H1 (cell line): ENCODE data around the gene TMEM269. TPM values are rescaled to one million over a fixed set of nuclear protein-coding genes. Genes with fewer than 3 reads are reported as not detected.

Experiments
- CTCF ChIA-PET: fragments of 300-600 bp; sonication (Branson Sonifier 250); formaldehyde crosslinking; loops from one replicate; lab custom pipeline; 2021; ENCODE audit not compliant: partially characterized antibody; lab: Charles Lee
- POLR2A ChIA-PET: fragments of 300-600 bp; sonication (Branson Sonifier 250); formaldehyde crosslinking; loops from one replicate; lab custom pipeline; 2021; ENCODE audit warnings: inconsistent platforms; ENCODE audit not compliant: partially characterized antibody; lab: Charles Lee
- DNase-seq, 2 experiments: peaks; one replicate each; pipeline versions ENCODE4 v3.0.0 to v3.0.0-alpha.2; 2010 to 2022; ENCODE audit warnings: low spot score in 2 of 2, low read depth in 1 of 2, mixed read lengths in 1 of 2
- FAIRE-seq: peaks from 2 replicates; lab custom pipeline; 2011; peaks lifted over from hg19 to GRCh38; lab: Jason Lieb, UNC
- H2AFZ ChIP-seq: 2 replicates; pipeline ENCODE4 v1.8.1; 2012; ENCODE audit warnings: low read length, inconsistent platforms
- H2AK5ac ChIP-seq: 2 replicates; pipeline ENCODE4 v1.6.1; 2013; ENCODE audit warnings: low read depth, low read length
- H2BK120ac ChIP-seq: replicated peaks from 2 replicates; pipeline ENCODE3; 2013; ENCODE audit warnings: low read depth, low read length, inconsistent platforms
- H2BK12ac ChIP-seq: 2 replicates; pipeline ENCODE4 v1.6.1; 2013; ENCODE audit warnings: low read depth, low read length
- H2BK15ac ChIP-seq: 2 replicates; pipeline ENCODE4 v1.6.1; 2013; ENCODE audit warnings: low read length
- H2BK20ac ChIP-seq: 2 replicates; pipeline ENCODE4 v1.6.1; 2013; ENCODE audit warnings: low read length
- H2BK5ac ChIP-seq: 2 replicates; pipeline ENCODE4 v1.6.1; 2013; ENCODE audit warnings: low read depth, low read length
- H3K14ac ChIP-seq: 2 replicates; pipeline ENCODE4 v1.6.1; 2013; ENCODE audit warnings: inconsistent platforms; ENCODE audit not compliant: insufficient read length
- H3K18ac ChIP-seq: 2 replicates; pipeline ENCODE4 v1.6.1; 2013; ENCODE audit warnings: low read length; ENCODE audit errors: extremely low read depth
- H3K23ac ChIP-seq: 2 replicates; pipeline ENCODE4 v1.6.1; 2013; ENCODE audit warnings: inconsistent platforms; ENCODE audit not compliant: insufficient read length
- H3K23me2 ChIP-seq: 2 replicates; pipeline ENCODE4 v1.6.1; 2013; ENCODE audit warnings: low read depth, low read length
- H3K27ac ChIP-seq: 2 replicates; pipeline ENCODE4 v1.6.1; 2011; ENCODE audit warnings: low read depth, low read length, inconsistent platforms
- H3K27me3 ChIP-seq, 4 experiments: replicated peaks in 1 of 4; 1 replicate in 1 of 4; 2 replicates in 3 of 4; pipeline versions ENCODE4 v1.6.1 to v1.8.1; 2011 to 2013; ENCODE audit warnings: low read length in 3 of 4, mild to moderate bottlenecking in 3 of 4, inconsistent platforms in 2 of 4, mixed read lengths in 2 of 4, moderate library complexity in 1 of 4; ENCODE audit not compliant: control insufficient read depth in 3 of 4, insufficient read depth in 3 of 4; ENCODE audit errors: extremely low read depth in 1 of 4
- H3K36me3 ChIP-seq, 4 experiments: 2 replicates each; pipeline versions ENCODE4 v1.6.1 to v1.8.1; 2011 to 2013; ENCODE audit warnings: mild to moderate bottlenecking in 4 of 4, low read length in 3 of 4, moderate library complexity in 2 of 4, control low read depth in 1 of 4, inconsistent platforms in 1 of 4; ENCODE audit not compliant: insufficient read depth in 4 of 4, control insufficient read depth in 2 of 4
- H3K4ac ChIP-seq: replicated peaks from 2 replicates; pipeline ENCODE3; 2013; ENCODE audit warnings: low read length, low read depth, mixed read lengths, inconsistent platforms; ENCODE audit not compliant: insufficient read length
- H3K4me1 ChIP-seq, 4 experiments: replicated peaks in 1 of 4; 1 replicate in 1 of 4; 2 replicates in 3 of 4; pipeline versions ENCODE4 v1.6.1 to v1.8.1; 2011 to 2013; ENCODE audit warnings: low read length in 3 of 4, inconsistent platforms in 2 of 4, mixed read lengths in 1 of 4; ENCODE audit not compliant: insufficient read depth in 4 of 4, control insufficient read depth in 3 of 4
- H3K4me2 ChIP-seq, 2 experiments: 2 replicates each; pipeline versions ENCODE4 v1.6.1 to v1.8.1; 2011 to 2013; ENCODE audit warnings: low read depth in 2 of 2, low read length in 2 of 2, control low read depth in 1 of 2, inconsistent platforms in 1 of 2, mild to moderate bottlenecking in 1 of 2; ENCODE audit not compliant: insufficient read depth in 1 of 2
- H3K4me3 ChIP-seq, 4 experiments: fragments of 200-600, 300-600 bp in 1 of 4; sonication (generic), shearing (Covaris generic), sonication (Bioruptor Twin) in 1 of 4; 2 replicates each; pipeline versions ENCODE4 v1.5.1 to v1.8.1; 2011 to 2016; ENCODE audit warnings: low read length in 4 of 4, low read depth in 3 of 4, control low read depth in 2 of 4, inconsistent platforms in 2 of 4, mild to moderate bottlenecking in 2 of 4, mixed read lengths in 1 of 4, moderate library complexity in 1 of 4; ENCODE audit not compliant: insufficient read depth in 2 of 4; ENCODE audit errors: extremely low read depth in 1 of 4
- H3K56ac ChIP-seq: replicated peaks from 2 replicates; pipeline ENCODE3; 2013; ENCODE audit warnings: low read depth, mild to moderate bottlenecking, mixed read lengths, low read length, inconsistent platforms; ENCODE audit not compliant: insufficient read length
- H3K79me1 ChIP-seq: 2 replicates; pipeline ENCODE4 v1.6.1; 2013; ENCODE audit warnings: low read depth, low read length, control low read depth
- H3K79me2 ChIP-seq, 2 experiments: 2 replicates each; pipeline versions ENCODE4 v1.6.1 to v1.8.1; 2012 to 2013; ENCODE audit warnings: low read length in 2 of 2, mild to moderate bottlenecking in 2 of 2, inconsistent platforms in 1 of 2; ENCODE audit not compliant: insufficient read depth in 2 of 2, control insufficient read depth in 1 of 2
- H3K9ac ChIP-seq, 4 experiments: replicated peaks in 1 of 4; 1 replicate in 1 of 4; 2 replicates in 3 of 4; pipeline versions ENCODE4 v1.6.1 to v1.8.1; 2011 to 2013; ENCODE audit warnings: low read depth in 3 of 4, low read length in 3 of 4, control low read depth in 2 of 4, mild to moderate bottlenecking in 2 of 4, moderate library complexity in 2 of 4, inconsistent platforms in 1 of 4; ENCODE audit errors: extremely low read depth in 1 of 4
- H3K9me3 ChIP-seq, 2 experiments: 2 replicates each; pipeline versions ENCODE4 v1.6.1 to v1.8.1; 2012 to 2013; ENCODE audit warnings: mild to moderate bottlenecking in 2 of 2, moderate library complexity in 2 of 2, control low read depth in 1 of 2, inconsistent platforms in 1 of 2, low read depth in 1 of 2, low read length in 1 of 2, mixed read lengths in 1 of 2; ENCODE audit not compliant: insufficient read depth in 2 of 2
- H4K20me1 ChIP-seq, 2 experiments: replicated peaks in 1 of 2; 2 replicates each; pipeline versions ENCODE3 to v1.8.1; 2011 to 2013; ENCODE audit warnings: inconsistent platforms in 2 of 2, low read length in 2 of 2, mild to moderate bottlenecking in 1 of 2; ENCODE audit not compliant: insufficient read depth in 2 of 2, control insufficient read depth in 1 of 2
- H4K5ac ChIP-seq: 2 replicates; pipeline ENCODE4 v1.6.1; 2013; ENCODE audit warnings: low read length, low read depth, mixed read lengths, inconsistent platforms; ENCODE audit not compliant: insufficient read length
- H4K8ac ChIP-seq: 2 replicates; pipeline ENCODE4 v1.8.0; 2013; ENCODE audit warnings: mild to moderate bottlenecking, moderate library complexity, low read length, inconsistent platforms; ENCODE audit not compliant: insufficient read depth; ENCODE audit errors: extremely low read depth
- H4K91ac ChIP-seq: replicated peaks from 2 replicates; pipeline ENCODE3; 2013; ENCODE audit warnings: low read length, mixed read lengths, inconsistent platforms; ENCODE audit not compliant: insufficient read length
- EZH2 ChIP-seq: fragments of 200-600 bp; sonication (generic); IDR thresholded peaks from 2 replicates; pipeline ENCODE4 v1.7.1; 2012; ENCODE audit warnings: low read depth, mild to moderate bottlenecking, moderate library complexity, low read length, inconsistent platforms; ENCODE audit not compliant: severe bottlenecking
- RFX5 ChIP-seq: IDR thresholded peaks from 2 replicates; pipeline ENCODE4 v1.6.1; 2011; ENCODE audit warnings: low read depth, low read length, improper control_type of control experiment, borderline replicate concordance
- RNF2 ChIP-seq: fragments of 200-900, 300-1000 bp; sonication (generic); IDR thresholded peaks from 2 replicates; pipeline ENCODE4 v1.7.1; 2016; ENCODE audit warnings: borderline replicate concordance, low read depth, mild to moderate bottlenecking, antibody characterized with exemption, low read length; ENCODE audit not compliant: poor library complexity, severe bottlenecking; ENCODE audit errors: missing control alignments
- SP2 ChIP-seq: IDR thresholded peaks from 2 replicates; pipeline ENCODE4 v1.6.1; 2012; ENCODE audit warnings: mild to moderate bottlenecking, low read length, inconsistent platforms
- SUZ12 ChIP-seq: fragments of 200-600 bp; sonication (generic); IDR thresholded peaks from 2 replicates; pipeline ENCODE4 v1.6.1; 2012; ENCODE audit warnings: mild to moderate bottlenecking, inconsistent platforms, low read length, moderate library complexity, mixed read lengths
- ZNF274 ChIP-seq: IDR thresholded peaks from 2 replicates; pipeline ENCODE4 v1.7.0; 2012; ENCODE audit warnings: low read length, borderline replicate concordance; ENCODE audit errors: extremely low read depth
- WGBS, 2 experiments: shearing (Covaris generic) in 1 of 2; methylation state at CpG; one replicate each; pipeline versions ENCODE4 v1.1.6 to v1.1.7; 2013 to 2015; ENCODE audit warnings: low lambda C conversion rate in 2 of 2, mixed read lengths in 2 of 2, inconsistent platforms in 1 of 2, low coverage in 1 of 2, missing lambda C conversion rate in 1 of 2; ENCODE audit not compliant: insufficient replicate concordance in 2 of 2, insufficient coverage in 1 of 2, insufficient read length in 1 of 2; ENCODE audit errors: extremely low coverage in 1 of 2, missing lambda C conversion rate in 1 of 2; 5-methylcytosine and 5-hydroxymethylcytosine counted together
- polyA plus RNA-seq, 7 experiments: library from polyadenylated mRNA; depleted of rRNA in 3 of 7; stranded (reverse) in 5 of 7; unstranded in 2 of 7; fragments of >200 nt in 5 of 7; fragments of 200-250 nt in 2 of 7; gene quantifications; 1 replicate in 5 of 7; 2 replicates in 1 of 7; 4 replicates in 1 of 7; pipeline versions ENCODE4 v1.2.1 to v1.2.3, GENCODE V29; 2011 to 2013; ENCODE audit warnings: missing spikeins in 2 of 7, mixed read lengths in 2 of 7
- total RNA-seq: library from RNA; stranded (reverse); fragmentation: NEBNext Ultra II Directional; extraction: Animal tissue kit (Norgen Biotek cat#: 25700); gene quantifications from 2 replicates; pipeline ENCODE4 v1.2.1, GENCODE V29; 2021

The TMEM269 gene
- total and polyA plus RNA-seq, 2 of the 8 experiments (the other 6 are each of a cell fraction or from before 2014, with no cell fraction given): 0.14 to 0.35 TPM

- no peak overlapping the region for H2BK12ac ChIP-seq
- ChIA-PET POLR2A (interaction anchor here (1.2 kb wide), 1 partner anchor 14 kb away, joined by 3 read pairs; no protein-coding TSS in a partner anchor), CTCF (interaction anchor here (0.6 to 1.3 kb wide), 2 partner anchors 13 to 137 kb away, joined by 3 read pairs; no protein-coding TSS in a partner anchor)
- no peak overlapping the region for H2BK15ac ChIP-seq
- H3K27me3 ChIP-seq: no peaks in the 10 kb centered on the region
- no peak overlapping the region for H4K91ac ChIP-seq
- H3K4me3 ChIP-seq: no peak overlapping the region
- no peaks in the 10 kb centered on the region for H3K79me2 ChIP-seq
- peaks cover 0 to 3% (median 1%) of the 10 kb centered on the region in 4 experiments; a peak in 1 of 8 replicates for H3K36me3 ChIP-seq
- H3K14ac ChIP-seq: no peak overlapping the region
- no peaks in the 10 kb centered on the region for H3K23me2 ChIP-seq
- H2BK20ac ChIP-seq: no peak overlapping the region
- H4K8ac ChIP-seq: no peak overlapping the region
- H4K20me1 ChIP-seq: peaks cover 0 to 2% of the 10 kb centered on the region in 2 experiments
- H3K56ac ChIP-seq: no peak overlapping the region
- TF ChIP-seq SUZ12 (no peak), SP2 (no peak), RNF2 (no peak), EZH2 (no peak), ZNF274 (no peak), RFX5 (no peak)
- H2AFZ ChIP-seq: no peak overlapping the region
- no peak overlapping the region for H3K4ac ChIP-seq
- no peak overlapping the region for H4K5ac ChIP-seq
- no peak overlapping the region for H2BK120ac ChIP-seq
- H3K9me3 ChIP-seq: no peaks in the 10 kb centered on the region
- no peak overlapping the region for H3K23ac ChIP-seq
- FAIRE-seq (no peak), DNase-seq (no peak)
- H3K27ac ChIP-seq: no peak overlapping the region
- H3K79me1 ChIP-seq: no peaks in the 10 kb centered on the region
- H2BK5ac ChIP-seq: no peak overlapping the region
- H3K4me2 ChIP-seq: no peak overlapping the region
- no peak overlapping the region for H3K18ac ChIP-seq
- H2AK5ac ChIP-seq: no peak overlapping the region
- H3K4me1 ChIP-seq: peaks cover 0 to 8% (median under 1%) of the 10 kb centered on the region in 4 experiments; a peak in 2 of 7 replicates
- 89% methylated on average over 5 of the region's 5 CpGs; no CpG with 5 or more reads in 1 of the 2 experiments for WGBS, 2 experiments
- H3K9ac ChIP-seq: no peak overlapping the region
Observed at GRCh38 chr1:42786097-42786496, 1.3 kb downstream of the TMEM269 start.
